Retinal pigment epithelial cell (primary cell): Measurements from ENCODE around the gene AP4M1.

Experiments
- DNase-seq: peaks from one replicate; pipeline ENCODE4 v3.0.0-alpha.2; 2010; ENCODE audit warnings: low read depth
- H3K4me3 ChIP-seq: 2 replicates; pipeline ENCODE4 v1.5.1; 2011; ENCODE audit warnings: mild to moderate bottlenecking, low read length, control low read depth, moderate library complexity
- TF ChIP-seq, protein P1 (sequence below): conservative IDR thresholded peaks from 2 replicates; pipeline ENCODE4 v1.5.1; 2011; ENCODE audit warnings: low read depth, low read length, control low read depth, inconsistent platforms

The AP4M1 gene

DNA sequence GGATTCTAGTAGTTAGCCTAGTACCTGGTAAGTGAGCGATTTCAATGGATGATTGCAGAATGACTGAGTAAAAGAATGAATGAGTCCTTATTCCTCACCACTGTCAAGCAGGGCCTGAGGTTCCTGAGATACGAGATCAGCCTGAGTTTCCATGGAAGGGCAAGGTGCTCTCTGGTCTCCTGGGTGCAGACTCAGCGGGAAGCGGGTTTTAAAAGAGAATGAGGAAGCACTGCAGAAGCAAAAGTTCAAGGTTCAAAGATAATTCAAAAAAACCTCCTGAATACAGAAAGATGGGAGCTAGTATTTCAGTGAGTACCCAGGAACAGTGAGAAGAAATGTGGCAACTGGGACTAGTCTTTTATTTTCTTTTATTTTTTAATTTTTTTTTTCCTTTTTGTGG, 24.2 kb upstream of the AP4M1 start:
- TF ChIP-seq, protein P1, sequence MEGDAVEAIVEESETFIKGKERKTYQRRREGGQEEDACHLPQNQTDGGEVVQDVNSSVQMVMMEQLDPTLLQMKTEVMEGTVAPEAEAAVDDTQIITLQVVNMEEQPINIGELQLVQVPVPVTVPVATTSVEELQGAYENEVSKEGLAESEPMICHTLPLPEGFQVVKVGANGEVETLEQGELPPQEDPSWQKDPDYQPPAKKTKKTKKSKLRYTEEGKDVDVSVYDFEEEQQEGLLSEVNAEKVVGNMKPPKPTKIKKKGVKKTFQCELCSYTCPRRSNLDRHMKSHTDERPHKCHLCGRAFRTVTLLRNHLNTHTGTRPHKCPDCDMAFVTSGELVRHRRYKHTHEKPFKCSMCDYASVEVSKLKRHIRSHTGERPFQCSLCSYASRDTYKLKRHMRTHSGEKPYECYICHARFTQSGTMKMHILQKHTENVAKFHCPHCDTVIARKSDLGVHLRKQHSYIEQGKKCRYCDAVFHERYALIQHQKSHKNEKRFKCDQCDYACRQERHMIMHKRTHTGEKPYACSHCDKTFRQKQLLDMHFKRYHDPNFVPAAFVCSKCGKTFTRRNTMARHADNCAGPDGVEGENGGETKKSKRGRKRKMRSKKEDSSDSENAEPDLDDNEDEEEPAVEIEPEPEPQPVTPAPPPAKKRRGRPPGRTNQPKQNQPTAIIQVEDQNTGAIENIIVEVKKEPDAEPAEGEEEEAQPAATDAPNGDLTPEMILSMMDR: no peak
- no peak overlapping the region for H3K4me3 ChIP-seq

DNA sequence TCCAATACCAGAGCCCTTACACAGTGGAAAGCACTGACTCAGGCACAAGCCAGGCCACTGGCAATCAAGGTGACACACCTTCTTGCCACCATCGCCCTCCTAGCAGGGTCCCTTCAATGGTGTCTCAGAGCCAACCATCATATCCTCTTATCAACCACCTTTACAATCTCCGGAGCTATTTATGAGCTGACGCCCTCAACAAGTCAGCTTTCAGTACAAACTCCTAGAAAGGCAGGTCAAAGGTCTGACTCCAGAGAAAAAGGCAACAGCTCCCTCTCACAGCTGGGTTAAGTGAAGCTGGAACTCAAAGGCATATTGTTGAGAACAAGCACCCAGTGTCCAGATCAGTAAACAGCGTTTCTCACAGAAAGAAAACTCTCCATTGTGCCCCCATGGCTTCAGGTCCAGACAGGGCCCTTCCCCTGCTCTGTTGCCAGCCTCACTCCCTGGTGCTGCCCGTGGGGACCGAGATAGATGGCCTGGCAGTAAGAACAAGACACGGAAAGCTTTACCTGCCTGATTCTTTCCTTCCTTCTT, 22.4 kb upstream of the AP4M1 start:
- no peak for DNase-seq
- no peak overlapping the region for H3K4me3 ChIP-seq

More for the DNA sequence above, 24.2 kb upstream of the AP4M1 start:
- no peak for DNase-seq

DNA sequence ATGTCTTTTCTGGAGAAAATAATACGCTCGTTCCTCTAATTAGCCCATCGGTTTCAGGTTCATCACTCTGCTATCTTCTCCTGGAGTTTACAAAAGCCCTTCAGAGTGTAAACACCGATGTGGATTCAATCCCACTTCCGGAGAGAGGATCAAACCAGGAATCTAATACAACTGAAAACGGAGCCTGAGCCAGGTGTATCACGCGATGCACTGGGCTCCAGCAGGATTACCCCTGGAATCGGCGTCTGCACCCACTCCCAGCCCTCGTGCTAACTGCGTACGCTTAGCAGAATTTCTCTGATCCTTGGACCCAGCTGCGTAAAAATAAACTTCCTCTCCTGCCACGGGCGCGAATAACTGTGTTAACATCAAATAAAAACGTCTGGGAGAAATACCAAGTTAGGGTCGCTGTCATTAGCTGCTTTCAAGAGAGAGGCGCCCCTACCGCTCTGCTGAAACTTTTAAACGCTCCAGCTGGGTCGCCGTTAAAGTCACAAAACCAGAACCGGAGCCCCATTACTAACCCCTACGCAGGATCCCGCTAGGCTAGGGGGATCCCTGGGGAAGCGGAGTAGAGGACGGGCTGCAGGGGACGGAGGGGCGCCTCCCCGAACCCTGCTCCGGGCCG, 20.4 kb upstream of the AP4M1 start:
- TF ChIP-seq, protein P1: no peak
- DNase-seq: peak; percentile 30
- peak overlapping the region; percentile 96 for H3K4me3 ChIP-seq

More for the DNA sequence above, 22.4 kb upstream of the AP4M1 start:
- TF ChIP-seq, protein P1: no peak

DNA sequence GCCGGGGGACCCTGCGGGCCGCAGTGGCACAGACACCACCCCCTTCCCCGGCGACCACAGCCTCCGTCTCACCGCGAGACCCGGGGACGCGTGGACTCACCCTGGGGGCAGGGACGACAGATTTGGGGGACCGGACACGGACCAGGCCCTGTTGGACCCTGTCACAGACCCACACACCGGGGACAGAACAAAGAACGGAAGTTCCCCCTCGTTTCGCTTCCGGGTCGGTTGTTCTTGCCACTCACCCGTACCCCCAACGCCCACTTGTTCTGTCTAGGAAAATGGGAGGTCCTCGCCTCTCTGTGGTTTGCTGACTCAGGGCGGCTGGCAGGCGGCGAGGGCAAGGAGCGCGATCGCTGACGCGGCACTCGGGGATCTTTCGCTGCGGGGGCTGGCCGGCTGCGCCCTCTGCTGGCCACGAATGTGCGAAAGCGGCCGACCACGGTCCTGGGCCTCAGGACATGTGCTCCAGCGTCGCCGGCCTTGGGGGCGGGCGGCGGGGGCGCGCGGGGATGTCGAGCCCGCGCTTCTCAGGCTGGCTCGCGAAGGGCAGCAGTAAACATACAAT, 19.8 kb upstream of the AP4M1 start, which contains the start of gene ZNF3:
Gene ZNF3 (minus strand): TSS at position 189 of the 568 bp plus-strand sequence. CDS start 4,366 bp downstream, outside the sequence.
- peak; percentile 97 for DNase-seq
- peak within 1 kb of the TSS; percentile 96 for H3K4me3 ChIP-seq
- TF ChIP-seq, protein P1: peak; percentile 74

DNA sequence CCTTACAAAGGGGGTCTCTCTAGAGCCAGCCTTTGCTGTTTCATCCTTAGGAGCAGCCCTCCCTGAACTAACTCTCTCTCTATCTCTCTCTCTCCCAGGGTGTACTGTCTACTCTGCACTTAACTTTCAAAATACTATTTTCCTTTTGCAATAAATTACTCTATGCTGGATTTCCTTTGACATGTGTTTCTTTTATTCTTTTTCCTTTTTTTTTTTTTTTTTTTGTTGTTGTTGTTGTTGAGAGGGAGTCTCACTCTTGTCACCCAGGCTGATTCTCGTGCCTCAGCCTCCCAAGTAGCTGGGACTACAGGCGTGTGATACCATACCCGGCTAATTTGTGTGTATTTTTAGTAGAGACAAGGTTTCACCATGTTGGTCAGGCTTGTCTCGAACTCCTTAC, 18.5 kb upstream of the AP4M1 start:
- no peak overlapping the region for H3K4me3 ChIP-seq
- DNase-seq: no peak
- TF ChIP-seq, protein P1: no peak

DNA sequence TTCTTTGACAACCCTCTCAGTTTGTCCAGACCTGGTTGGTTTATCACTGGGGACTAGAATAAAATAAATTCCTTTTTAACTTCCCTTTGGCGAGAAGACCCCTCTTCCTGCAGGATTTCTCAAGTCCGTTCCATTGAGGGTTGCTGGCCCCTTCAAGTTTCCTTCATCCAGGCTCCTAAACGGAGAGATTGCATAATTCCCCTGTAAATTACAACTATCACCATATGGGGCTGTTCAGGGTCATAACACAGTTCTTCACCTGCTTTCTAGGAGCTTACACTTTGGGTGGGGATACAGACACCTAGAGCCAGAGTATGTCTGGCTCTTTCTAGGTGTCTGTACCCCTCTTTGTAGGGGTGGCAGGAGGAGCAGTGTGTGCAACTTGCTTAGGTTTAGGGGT, 15.9 kb upstream of the AP4M1 start:
- TF ChIP-seq, protein P1: no peak
- no peak for DNase-seq
- H3K4me3 ChIP-seq: no peak overlapping the region
